Stimulated activated CD8-positive, alpha-beta memory T cell treated with anti-CD3 and anti-CD28 coated beads, Interleukin-2, amount 100 ng/mL, for 48 hours (primary cell): ENCODE data around the gene STK10.
"Not testable (repeated sequence)": the region's sequence is repeated elsewhere in the genome, so short reads cannot be mapped to it uniquely, and the experiment has no call there.

Experiments
- DNase-seq, 2 donors: peaks; one replicate each; pipeline ENCODE4 v3.0.0-alpha.2; 2020; ENCODE audit warnings: low read depth in 2 of 2

Gene STK10

DNA sequence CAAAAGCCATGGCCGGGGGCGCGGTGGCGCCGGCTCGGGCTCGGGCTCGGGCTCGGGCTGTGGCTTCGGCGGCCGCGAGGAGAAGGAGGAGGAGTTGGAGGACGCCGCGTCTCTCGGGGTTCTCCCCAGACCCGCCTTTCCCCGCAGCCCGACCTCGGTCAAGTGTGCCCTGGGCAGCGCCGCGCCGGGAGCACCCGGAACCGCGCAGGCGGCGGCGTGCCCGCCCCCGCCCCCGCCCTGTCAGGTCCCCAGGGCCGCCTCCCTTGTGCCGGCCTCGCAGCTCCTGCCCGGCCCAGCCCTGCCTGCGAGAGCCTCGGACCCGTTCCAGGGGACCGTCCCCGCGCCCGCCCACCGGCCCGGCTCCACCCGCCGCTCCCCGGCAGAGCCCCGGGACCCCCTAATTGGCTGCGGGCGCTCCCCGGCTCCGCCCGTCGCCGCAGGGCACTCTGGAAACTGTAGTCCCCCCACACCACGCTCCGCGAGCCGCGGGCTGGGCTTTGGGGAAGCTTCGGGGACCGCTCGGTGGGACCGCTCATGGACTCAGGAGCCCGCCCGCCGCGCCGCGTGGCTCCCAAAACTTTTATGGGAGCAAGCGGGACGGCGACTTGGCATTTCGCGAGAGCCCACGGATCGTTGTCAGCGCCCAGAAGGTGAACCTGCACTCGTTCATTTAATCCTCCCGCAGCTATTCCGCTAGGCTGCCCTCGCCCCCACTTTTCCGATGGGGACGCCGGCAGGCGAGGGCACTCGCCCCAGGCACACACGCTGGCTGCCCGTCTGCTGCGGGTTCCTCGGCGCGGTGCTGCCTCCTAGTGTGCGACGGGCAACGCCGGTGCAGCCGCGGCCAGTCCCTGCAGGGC lies at the start of gene STK10:
Gene STK10 (minus strand): TSS at position 192 of the 860 bp plus-strand sequence. CDS start 182 bp downstream, at position 10.
- DNase-seq, result peak; percentile 87 to 89

DNA sequence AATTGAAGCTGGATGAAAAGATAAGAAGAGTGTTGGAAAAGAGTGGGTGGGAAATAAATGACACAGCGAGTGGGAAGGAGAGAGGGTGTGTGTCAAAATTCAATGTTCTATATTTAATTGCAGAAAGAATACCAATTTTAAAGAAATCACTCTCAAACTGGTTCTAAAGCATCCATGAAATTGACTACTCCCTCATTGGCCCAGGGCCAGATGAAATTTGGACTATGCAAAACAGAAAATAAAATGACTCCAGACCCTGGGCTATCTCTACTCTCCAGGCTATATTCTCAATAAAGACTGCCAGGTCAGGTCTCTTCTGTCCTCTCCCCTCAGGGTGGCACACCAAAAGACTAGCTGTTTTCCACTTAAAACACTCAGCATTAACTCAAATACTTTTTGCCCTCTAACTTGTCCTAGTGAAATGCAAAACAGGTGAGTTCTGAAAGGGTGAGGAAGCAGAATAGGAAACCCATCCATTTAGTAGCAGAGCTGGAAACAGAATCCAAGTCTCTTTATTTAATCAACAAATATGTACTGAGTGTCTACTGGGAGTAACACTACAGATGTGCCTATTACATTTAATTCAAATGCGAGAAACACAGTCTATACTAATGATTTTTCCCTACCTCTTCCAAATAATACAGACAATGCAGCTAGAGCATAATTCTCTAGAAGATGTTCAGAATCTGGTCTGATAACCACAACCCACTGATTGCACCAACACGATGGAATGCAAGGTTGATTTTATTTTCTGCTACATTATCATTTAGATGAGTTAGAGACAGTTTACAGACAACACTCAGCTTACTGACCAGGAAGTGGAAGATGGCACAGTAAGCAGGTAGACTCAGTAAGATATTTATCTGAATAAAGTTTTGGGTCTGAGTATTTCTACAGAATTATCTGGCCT lies 48.1 kb upstream of the STK10 start:
- no peak for DNase-seq

DNA sequence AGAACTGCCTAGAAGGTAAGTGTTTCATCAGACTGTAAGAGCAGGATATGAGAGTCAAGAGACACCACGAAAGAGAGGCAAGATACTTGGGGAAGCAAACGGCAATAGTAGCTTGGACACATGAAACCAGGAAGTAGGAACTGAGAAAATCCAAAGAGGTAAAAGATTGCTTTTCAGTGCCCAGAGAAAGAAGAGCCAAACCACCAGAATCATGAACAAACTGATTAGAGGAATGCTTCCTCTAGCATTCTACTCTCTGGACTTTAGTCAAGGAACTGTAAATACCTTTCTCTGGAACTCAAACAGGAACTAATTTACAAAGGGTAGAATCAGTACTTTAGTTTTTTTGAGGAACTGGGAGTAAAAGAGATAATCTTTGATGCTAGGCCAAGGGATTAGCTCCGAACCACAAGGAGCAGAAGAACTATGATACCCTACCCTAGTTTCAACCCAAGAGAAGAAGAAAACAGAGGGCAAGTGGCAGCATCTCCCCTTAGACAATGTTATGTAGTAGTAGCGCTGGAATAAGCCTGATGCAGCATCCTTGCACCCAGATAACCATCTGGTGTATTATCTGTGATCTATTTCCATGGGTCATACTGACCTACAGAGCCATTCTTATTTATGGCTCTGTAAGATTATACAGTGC lies 47.2 kb upstream of the STK10 start:
- no peak for DNase-seq

DNA sequence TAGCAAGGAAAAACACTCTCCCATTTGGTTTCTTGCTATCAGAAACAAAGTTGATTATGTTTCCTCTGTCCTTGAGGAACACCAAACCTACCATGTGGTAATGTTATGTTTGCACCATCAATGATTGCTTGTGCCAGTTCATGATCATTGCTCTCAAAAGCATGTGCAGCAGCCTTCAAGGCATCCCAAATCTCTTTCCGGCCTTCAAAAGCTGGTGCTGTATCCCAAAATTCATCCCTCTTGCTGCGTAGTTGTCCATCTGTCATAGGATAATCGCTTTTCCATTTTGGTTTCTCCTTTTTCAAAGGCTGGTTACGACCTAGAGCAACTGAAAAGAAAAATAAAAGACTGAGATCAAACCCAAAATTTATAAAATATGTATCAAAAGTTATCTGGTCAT lies 46.0 kb upstream of the STK10 start:
- DNase-seq, result no peak

DNA sequence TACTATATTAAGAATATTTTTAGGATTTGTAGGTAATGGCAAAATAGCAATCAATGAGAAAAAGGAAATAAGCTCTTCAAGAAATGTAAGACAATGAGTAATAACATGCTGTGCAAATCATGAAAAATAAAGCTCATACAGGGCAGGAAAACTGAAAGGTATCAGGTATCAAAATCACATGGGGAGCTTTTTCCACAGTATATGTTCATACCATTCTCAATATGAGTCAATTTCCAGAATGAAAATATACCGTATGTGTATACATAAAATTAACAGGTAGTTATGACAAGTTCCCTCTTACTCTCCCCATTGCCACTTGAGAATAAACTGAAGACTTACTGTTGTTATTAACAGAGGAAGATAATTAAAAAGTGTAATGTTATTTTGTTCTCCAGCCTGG lies 41.9 kb upstream of the STK10 start:
- no peak for DNase-seq

DNA sequence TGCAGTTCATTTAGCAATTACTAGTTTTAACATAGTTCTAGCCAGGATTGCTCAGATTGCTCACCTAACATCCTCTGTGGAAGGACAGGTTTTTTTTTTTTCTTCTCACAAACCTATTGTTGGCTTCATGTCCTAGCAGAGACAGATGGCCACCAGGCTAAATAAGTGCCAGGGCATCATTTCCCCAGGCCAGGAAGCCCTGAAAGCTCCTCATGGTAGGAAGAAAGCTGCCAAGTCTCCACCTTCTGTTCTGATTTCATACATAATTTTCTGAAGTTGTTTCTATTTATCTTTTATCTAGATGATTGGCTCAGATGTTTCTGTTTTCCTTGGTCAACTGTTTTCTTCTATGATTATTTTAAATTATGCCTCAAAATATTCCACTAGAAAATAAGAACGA lies 37.0 kb upstream of the STK10 start:
- no peak for DNase-seq

DNA sequence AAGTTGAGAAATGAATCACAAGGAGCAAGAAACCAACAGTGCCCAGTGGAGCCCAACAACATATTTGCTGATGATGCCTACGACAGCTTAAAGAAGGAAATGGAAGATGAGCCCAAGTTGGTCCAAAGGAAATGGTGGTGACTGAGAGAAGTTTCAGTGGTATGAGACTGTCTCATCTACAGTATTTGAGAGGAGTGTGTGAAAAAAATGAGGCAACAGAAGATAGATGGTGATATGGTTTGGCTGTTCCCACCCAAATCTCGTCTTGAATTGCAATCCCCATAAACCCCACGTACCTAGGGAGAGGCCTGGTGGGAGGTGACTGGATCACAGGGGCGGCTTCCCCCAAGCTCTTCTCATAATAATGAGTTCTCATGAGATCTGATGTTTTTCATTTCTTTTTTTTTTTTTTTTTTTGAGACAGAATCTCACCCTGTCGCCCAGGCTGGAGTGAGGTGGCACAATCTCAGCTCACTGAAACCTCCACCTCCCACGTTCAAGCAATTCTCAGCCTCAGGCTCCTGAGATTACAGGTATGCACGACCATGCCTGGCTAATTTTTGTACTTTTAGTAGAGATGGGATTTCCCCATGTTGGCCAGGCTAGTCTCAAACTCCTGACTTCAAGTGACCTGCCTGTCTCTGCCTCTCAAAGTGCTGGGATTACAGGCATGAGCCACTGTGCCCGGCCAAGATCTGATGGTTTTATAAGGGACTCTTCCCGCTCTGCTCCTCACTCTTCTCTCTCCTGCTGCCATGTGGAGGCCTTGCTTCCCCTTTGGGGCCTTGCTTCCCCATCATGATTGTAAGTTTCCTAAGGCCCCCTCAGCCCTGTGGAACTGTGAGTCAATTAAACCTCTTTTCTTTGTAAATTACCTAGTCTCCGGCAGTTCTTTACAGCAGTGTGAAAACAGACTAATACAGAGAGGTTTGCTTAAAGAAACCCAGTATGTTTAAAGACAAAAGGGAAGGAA lies 36.2 kb upstream of the STK10 start:
- peak; percentile 20 to 49 for DNase-seq

DNA sequence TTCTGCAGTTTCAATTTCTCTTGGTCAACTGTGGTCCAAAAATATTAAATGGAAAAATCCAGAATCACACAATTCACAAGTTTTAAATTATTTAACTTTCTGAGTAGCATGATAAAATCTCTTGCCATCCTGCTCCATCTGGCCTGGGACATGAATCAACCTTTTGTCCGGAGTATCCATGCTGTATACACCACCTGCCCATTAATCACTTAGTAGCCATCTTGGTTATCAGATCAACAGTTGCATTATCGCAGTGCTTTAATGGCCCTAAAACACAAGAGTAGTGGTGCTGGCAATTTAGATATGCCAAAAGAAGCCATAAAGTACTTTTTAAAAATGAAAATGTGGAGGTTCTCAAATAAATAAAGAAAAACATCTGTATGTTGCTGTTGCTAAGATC lies 31.3 kb upstream of the STK10 start:
- DNase-seq, result no peak

DNA sequence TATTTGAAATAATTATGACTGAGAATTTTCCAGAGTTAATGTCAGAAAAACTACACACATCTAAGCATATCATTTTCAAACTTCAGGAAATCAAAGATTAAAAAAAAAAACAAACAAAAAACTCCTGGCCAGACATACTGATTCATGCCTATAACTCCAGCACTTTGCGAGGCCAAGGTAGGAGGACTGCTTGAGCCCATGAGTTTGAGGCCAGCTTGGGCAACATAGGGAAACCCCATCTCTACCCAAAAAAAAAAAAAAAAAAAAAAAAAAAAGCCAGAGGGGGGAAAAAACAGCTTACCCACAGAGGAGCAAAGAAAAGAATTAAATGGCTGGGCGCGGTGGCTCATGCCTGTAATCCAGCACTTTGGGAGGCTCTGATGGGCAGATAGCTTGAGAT lies 28.3 kb upstream of the STK10 start:
- no peak for DNase-seq

DNA sequence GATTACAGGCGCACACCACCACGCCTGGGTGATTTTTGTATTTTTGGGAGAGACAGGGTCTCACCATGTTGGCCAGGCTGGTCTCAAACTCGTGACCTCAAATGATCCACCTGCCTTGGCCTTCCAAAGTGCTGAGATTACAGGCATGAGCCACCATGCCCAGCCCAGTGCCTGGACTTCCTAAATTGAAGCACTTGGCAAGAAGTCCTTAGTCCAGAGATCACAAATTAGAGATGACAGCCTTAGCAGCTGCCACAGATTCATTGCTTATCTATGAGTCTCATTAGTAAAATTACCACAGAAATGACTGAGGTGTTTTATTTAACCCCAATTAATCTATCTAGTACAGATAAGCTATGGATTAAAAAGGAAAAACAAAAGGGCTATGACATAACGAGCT lies 25.1 kb upstream of the STK10 start:
- DNase-seq, result no peak

DNA sequence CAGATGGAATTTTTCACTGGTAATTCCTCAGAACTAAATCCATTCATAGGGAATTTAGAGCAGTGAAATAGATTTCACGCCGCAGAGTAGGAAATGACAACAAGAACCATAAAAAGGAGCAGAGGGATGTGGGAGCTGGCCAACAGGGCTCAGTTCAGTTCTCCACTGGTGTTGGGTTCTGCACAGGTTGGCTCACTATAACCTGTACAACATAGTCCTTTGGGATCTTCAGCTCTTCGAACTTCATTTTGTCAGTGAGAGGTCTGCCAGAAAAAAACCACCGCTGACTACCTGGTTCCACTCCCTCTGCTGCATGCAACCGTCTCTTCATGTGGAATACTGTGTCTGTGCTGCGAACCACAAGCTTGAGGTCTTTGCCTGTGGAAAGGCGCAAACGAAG lies 23.7 kb upstream of the STK10 start:
- no peak for DNase-seq

DNA sequence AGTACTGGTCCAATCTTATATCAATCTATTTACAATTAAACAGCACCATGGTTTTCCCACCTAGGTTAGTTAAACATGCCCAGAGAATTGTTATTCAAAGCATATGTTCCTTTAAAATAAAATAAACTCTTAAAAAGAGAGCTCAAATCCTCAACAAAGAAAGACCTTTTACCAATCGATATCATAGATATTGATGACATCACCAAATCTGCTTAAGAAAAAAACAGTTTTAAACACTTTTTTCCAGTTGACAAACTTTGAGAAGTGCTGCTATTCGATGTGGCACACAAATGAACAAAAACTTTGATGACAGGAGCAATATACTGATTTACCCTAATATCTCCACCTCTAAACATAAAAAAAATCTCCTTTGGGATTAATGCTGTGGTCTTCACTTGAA lies 21.7 kb upstream of the STK10 start:
- DNase-seq, result no peak

DNA sequence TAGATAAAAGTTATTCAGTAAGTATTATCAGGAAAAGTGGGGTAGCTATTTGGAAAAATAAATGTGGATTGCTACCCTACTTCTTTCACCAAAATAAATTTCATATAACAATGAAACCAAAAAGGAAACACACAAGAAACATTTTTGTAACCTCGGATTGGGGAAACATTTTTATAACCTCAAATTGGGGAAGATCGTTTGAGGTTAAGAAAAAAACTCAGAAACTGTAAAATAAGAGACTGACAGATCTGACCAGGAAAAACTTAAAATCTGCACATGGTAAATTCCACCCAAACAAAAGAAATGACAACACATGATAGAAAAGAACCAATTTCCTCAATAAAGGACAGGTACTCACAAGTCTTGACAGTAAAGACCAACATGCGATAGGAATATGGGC lies 19.5 kb upstream of the STK10 start:
- no peak for DNase-seq

DNA sequence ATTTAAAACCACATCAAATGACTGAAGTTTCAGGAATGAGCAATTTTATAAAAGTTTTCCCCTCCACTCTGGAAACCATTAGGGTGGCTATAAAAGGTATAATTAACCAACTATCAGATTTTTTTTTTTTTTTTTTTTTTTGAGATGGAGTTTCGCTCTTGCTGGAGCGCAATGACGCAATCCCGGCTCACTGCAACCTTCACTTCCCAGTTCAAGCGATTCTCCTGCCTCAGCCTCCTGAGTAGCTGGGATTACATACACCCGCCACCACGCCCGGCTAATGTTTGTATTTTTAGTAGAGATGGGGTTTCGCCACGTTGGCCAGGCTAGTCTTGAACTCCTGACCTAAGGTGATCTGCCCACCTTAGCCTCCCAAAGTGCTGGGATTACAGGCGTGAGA lies 18.0 kb upstream of the STK10 start:
- DNase-seq, result not testable (repeated sequence)

DNA sequence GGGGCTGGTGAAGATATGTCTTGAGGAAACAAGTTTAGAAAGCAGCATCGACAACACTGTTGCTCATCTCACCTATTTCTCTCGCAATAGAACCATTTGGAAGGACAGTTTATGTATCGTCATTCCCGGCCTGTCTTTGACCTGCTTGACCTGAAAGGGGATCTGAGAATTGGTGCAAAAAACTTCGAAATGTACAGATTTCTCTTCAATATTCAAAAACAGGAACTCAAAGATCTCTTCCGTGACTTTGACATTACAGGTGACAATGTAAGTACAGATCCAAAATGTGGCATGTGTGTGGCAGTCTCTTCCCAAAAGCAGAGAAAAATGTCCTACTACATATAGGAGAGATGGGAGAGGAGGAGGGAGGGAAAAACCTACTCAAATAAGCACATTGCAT lies 12.5 kb upstream of the STK10 start:
- DNase-seq, result no peak

DNA sequence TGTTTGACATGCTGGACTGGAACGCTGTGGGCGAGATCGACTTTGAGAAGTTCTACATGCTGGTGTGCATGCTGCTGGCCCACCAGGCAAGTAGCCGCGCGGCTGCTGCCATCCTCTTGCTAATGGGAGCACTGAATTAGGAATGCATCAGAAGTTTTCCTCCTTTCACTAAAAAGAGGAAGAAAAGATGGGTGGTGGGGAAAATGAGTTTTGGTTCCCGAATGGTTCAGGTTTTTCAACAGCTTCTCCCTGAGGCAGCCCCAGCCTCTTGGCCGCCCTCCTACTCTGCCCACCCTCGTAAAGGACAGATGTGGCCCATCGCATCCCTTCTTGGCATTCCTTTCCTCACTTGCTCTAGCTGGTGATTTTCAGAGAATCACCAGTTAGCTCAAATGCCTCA lies 11.4 kb upstream of the STK10 start:
- no peak for DNase-seq

DNA sequence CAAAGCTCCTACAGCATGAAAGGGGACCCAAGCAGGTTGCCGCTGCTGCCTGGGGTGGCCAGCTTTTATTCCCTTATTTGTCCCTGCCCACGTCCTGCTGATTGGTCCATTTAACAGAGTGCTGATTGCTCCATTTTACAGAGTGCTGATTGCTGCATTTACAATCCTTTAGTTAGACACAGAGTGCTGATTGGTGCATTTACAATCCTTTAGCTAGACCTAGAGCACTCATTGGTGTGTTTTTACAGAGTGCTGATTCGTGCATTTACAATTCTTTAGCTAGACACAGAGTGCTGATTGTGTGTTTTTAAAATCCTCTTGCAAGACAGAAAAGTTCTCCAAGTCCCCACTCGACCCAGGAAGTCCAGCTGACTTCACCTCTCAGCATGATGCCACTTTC lies 9.8 kb upstream of the STK10 start:
- DNase-seq, result not testable (repeated sequence)

DNA sequence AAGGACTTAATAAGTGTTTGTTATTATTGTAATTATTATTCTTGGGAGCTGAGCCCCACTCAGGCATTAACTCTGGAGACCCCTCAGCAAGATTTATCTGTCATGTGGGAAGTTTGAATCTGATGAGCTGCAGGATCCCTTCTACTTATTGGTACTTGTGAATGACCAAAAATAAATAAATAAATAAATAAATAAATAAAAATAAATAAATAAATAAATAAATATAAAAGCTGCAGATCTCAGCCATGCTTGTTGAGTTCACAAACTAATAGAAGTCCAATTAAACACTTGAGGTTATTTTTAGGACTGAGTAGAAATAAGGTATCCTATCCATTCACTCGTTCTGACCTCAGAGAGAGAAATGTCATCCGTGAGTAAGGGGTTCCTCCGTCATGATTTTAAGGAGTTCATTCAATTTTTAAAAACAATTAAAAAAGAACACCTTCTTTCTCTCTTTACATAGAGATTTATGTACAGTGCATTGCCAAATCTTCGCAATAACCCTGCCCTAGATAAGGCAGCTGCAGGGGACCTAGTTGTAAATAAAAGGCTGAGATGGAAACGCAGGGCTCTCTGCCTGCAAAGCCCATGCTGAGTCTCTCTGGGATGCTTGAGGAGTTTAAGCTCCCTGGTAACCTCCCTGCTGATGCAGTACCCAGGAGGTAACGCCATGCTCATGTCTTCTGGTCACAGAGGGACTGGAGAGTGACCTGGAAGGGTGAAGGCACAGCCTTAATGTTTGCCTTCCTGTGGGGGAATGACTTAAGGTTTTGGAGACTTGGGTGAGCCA lies 7.2 kb upstream of the STK10 start:
- DNase-seq, result no peak

DNA sequence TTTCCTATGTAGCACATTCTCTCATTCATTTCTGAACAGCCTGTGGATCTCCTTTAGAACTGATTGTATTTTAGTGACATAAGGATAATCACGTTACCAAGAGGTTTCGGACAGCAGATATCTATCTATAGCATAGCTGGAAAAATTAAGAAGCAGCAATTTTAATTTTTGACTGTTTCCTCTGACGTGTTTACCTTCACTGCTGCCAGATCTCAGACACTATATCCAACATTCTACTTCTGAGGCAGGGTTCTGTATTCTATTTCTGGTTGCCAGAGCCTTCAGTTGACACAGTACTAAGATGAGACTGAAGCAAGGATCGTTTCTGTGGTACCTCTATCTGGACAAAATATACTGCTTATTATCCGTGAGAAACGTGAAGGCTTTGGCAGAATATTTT lies 5.8 kb upstream of the STK10 start, which contains the start of gene EFCAB9:
Gene EFCAB9 (plus strand): TSS at position 301 of the 400 bp plus-strand sequence. CDS start 1 bp downstream, at position 302.
- DNase-seq, result no peak

DNA sequence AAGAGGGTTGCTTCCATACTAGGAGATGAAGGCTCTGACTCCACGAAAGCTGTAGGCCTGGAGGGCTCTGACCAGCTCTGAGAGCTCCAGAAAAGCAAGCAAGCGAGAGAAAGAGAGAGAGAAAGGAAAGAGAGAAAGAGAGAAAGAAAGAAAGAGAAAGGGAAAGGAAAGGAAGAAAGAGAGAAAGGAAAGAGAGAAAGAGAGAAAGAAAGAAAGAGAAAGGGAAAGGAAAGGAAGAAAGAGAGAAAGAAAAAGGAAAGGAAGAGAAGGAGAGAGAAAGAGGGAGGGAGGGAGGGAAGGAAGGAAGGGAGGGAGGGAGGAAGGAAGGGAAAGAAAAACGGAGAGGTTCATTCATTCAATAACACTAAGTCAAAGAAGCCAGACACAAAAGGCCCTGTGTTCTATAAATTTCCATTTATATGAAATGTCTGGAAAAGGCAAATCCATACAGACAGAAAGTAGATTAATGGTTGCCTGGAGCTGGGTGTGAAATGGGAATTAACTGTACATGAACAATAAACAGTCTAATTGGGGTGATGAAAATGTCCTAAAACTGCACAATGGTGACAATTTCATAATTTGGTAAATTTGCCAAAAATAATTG lies 1.8 kb upstream of the STK10 start:
- DNase-seq, result no peak
